Activated naive CD8-positive, alpha-beta T cell (primary cell): ENCODE data around the gene PIEZO2.
"Not testable (repeated sequence)": the region's sequence is repeated elsewhere in the genome, so short reads cannot be mapped to it uniquely, and the experiment has no call there.

Experiments
- H3K27ac Mint-ChIP-seq: one replicate; pipeline ENCODE4 v1.8.0; 2021; ENCODE audit warnings: mixed read lengths
- H3K27me3 Mint-ChIP-seq: one replicate; pipeline ENCODE4 v1.8.0; 2021; ENCODE audit warnings: mixed read lengths
- H3K36me3 Mint-ChIP-seq: one replicate; pipeline ENCODE4 v1.8.0; 2021; ENCODE audit warnings: mixed read lengths
- H3K4me1 Mint-ChIP-seq: one replicate; pipeline ENCODE4 v1.8.0; 2021; ENCODE audit warnings: low read depth, mixed read lengths
- H3K4me3 Mint-ChIP-seq: one replicate; pipeline ENCODE4 v1.8.0; 2021; ENCODE audit warnings: mild to moderate bottlenecking, mixed read lengths
- H3K9me3 Mint-ChIP-seq: one replicate; pipeline ENCODE4 v1.8.0; 2021; ENCODE audit warnings: low read depth, mixed read lengths

PIEZO2 gene

GRCh38 chr18:10856132-10856531, 293.2 kb downstream of the PIEZO2 start:
- no peaks in the 10 kb centered on the region for H3K9me3 Mint-ChIP-seq

DNA sequence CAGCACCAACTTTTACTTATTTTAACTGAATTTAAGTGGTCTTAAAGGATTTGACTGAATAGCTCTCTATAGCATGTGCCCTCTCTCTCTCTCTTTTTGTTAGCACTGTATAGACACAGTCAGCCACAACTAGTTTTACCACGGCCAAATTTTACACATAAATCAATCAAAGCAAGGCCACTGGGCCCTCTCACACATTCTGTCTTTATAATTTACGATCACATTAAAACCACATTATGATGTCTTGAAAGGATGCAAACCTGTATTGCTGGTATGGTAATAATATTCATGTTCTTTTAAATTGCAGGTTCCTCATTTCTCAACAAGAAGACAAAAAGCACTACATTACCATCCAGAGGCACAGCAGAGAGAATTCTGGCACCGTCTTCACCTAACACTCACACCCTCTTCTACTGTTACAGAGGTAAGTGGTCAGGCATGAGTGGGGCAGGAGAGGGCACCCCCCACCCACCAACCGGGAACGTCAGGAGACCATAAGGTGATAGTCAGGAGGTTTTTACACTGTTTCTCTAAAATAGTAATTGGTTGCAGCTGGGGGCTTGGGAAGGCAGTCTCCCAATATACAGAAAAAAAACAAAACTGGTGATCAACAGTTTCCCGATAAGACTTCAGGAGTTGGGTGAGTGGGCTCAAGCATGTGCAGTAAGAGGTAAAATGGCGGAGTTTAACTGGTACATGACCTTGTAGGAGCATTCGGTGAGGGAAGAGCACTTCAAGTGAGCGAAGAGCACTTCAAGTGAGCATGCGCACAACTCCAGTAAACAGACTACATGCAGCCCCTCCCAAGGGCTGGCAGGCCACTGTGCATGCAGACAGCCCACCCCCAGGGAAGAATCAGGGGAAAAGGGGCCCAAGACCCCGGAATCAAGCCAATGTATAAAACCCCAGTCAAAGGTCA, 296.7 kb downstream of the PIEZO2 start:
- H3K36me3 Mint-ChIP-seq, result no peaks in the 10 kb centered on the region
- no peak overlapping the region for H3K27ac Mint-ChIP-seq
- H3K9me3 Mint-ChIP-seq, result no peaks in the 10 kb centered on the region
- no peak overlapping the region for H3K4me3 Mint-ChIP-seq
- peaks cover 2% of the 10 kb centered on the region for H3K27me3 Mint-ChIP-seq
- H3K4me1 Mint-ChIP-seq, result no peaks in the 10 kb centered on the region

More at GRCh38 chr18:10856132-10856531, 293.2 kb downstream of the PIEZO2 start:
- H3K4me1 Mint-ChIP-seq, result no peaks in the 10 kb centered on the region
- H3K27ac Mint-ChIP-seq, result no peak overlapping the region
- H3K4me3 Mint-ChIP-seq, result no peak overlapping the region
- peaks cover 2% of the 10 kb centered on the region for H3K27me3 Mint-ChIP-seq
- H3K36me3 Mint-ChIP-seq, result no peaks in the 10 kb centered on the region

DNA sequence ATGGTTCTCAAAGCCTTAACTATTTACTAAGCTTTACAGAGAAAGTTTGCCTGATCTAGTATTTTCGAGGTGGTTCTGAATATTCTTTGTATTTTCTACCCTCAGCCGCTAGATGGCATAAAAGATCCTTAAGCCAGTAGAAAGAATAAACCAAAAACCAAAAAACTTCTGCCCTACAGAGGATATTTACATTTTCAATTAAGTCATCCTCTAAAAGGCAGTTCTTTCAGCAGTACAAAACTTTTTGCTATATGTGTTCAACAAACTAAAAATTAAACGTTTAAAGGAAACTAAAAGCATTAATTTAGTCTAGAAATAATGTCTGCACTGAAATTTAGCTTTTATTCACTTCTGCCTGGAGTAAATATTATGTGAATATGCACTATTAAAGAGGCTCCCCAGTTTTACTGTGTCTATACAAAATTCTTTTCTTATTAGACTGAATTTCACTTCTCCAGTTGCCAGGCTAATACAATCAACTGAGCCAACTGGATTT, 297.5 kb downstream of the PIEZO2 start:
- Mint-ChIP-seq H3K36me3 (no peaks in the 10 kb centered on the region), H3K27ac (no peak overlapping the region), H3K9me3 (no peaks in the 10 kb centered on the region), H3K4me3 (no peak overlapping the region), H3K4me1 (no peaks in the 10 kb centered on the region), H3K27me3 (peaks cover 2% of the 10 kb centered on the region)

DNA sequence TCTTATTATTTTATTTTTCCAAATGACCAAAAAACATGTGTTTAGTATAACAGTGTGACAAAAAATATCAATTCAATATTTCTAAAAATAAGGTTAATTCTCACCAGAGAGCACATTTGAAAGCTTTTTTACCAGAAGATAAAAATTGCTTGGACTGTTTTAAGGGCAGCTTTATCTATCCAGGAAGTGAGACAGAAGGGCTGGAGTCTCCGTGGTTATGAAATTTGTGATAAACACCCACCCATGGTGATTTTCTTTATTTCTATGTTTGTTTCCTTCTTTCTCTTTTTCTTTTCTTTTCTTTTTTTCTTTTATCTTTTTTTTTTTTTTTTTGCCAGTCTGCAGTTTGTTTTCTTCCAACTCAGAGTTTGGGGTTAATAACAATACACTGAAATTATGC, 298.5 kb downstream of the PIEZO2 start:
- Mint-ChIP-seq H3K27me3 (peaks cover 4% of the 10 kb centered on the region), H3K4me1 (no peaks in the 10 kb centered on the region), H3K27ac (no peak overlapping the region)

DNA sequence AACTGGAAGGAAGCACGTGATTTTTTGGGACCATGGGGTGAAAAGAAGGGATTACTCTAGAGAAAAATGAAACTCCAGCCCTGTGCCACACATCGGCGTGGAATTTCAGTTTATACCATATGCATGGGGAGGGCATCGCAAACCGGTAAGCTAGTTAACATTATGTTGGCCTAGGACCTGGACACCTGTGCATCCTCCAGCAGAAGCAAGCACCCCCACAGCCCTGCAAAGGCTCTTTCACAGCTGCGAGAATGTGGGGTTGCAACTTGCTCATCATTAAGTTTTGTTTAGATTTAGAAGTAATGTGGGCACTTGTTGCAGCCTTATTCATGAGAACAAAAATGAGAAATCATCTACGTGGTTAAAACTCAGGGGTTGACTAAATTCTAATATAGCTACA, 299.2 kb downstream of the PIEZO2 start:
- Mint-ChIP-seq H3K9me3 (peaks cover 3% of the 10 kb centered on the region), H3K27me3 (peaks cover 4% of the 10 kb centered on the region), H3K36me3 (no peaks in the 10 kb centered on the region), H3K27ac (no peak overlapping the region), H3K4me1 (no peaks in the 10 kb centered on the region), H3K4me3 (no peak overlapping the region)

More for the DNA sequence above, 298.5 kb downstream of the PIEZO2 start:
- no peaks in the 10 kb centered on the region for H3K36me3 Mint-ChIP-seq
- peaks cover 2% of the 10 kb centered on the region for H3K9me3 Mint-ChIP-seq
- H3K4me3 Mint-ChIP-seq, result no peak overlapping the region

DNA sequence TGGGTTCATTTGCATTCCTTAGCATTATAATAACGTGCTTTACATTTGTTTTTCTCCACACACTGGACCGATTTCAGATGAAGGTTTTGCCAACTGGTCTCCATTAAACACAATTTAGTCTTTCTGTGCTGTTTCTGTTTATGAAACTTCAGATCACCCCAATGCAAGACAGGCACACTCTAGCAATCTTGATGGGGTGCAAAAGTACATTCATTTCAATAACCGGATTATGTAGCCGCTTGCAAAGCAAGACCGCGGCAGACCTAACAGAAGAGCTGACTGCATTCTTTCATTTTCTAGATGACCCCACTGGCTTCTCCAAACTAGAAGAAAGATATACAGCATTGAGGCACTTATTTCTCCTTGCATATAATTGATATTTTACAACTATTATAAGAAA, 301.5 kb downstream of the PIEZO2 start:
- Mint-ChIP-seq H3K4me1 (no peaks in the 10 kb centered on the region), H3K9me3 (peaks cover 3% of the 10 kb centered on the region), H3K27ac (no peak overlapping the region), H3K4me3 (no peak overlapping the region), H3K27me3 (peaks cover 2% of the 10 kb centered on the region), H3K36me3 (no peaks in the 10 kb centered on the region)

DNA sequence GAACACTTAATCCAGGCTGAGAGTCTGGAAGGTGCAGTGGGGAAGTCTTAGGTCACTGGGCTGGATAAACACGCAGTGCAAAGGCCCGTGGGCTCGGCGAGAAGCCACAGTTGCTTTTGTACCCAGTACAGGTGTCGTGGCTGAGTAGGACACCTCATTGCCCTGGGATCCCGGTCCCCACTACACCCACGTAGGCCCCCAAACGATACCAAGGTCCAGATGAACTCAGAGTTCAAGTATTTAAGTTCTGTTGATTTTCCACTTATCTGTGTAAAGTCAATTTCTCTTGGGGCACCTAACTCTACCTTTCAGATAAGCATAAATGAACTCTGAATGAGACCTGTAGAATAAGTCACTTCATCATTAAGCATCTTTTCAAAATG, 302.0 kb downstream of the PIEZO2 start:
- Mint-ChIP-seq H3K27me3 (peaks cover 2% of the 10 kb centered on the region), H3K9me3 (peaks cover 3% of the 10 kb centered on the region), H3K27ac (no peak overlapping the region), H3K36me3 (no peaks in the 10 kb centered on the region), H3K4me3 (no peak overlapping the region), H3K4me1 (no peaks in the 10 kb centered on the region)

DNA sequence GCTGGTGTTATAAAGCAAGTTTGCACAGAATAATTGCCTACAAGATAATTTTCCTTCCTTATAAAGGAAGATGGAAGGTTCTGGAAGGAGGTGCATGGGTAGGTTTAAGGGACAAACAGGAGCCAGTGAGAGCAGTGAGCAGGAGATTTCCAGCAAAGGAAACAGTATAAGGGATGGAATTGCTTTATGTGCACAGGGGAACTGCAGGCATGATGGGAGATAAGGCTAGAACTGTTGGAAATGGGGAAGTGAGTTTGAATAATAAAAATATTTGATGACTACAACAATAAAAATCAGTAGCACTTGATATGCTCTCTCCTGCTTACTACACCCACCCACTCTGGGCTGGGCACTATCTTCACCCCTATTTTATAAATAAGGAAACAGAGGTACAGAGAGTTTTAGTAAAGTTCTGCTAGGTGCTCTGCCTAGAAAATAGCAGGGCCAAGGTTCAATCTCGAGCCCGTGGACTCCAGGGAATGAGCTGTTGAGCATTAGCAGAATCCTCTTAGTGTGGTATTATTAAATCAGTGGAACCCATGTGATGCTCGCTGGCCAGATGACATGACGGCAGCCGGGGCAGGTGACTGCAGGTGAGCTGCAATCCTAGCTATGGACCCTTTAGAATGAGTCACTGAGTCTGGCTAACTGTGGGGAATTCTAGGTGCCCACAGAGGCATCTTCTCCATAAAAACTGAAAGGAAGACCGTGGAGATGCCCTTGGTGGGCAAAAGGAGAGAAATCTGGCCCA, 302.5 kb downstream of the PIEZO2 start:
- Mint-ChIP-seq H3K4me1 (no peaks in the 10 kb centered on the region), H3K27me3 (peaks cover 2% of the 10 kb centered on the region), H3K4me3 (no peak overlapping the region), H3K36me3 (no peaks in the 10 kb centered on the region), H3K27ac (no peak overlapping the region), H3K9me3 (peaks cover 3% of the 10 kb centered on the region)

- H3K27me3 Mint-ChIP-seq, H3K4me3 Mint-ChIP-seq, H3K4me1 Mint-ChIP-seq, H3K27ac Mint-ChIP-seq, H3K36me3 Mint-ChIP-seq, H3K9me3 Mint-ChIP-seq: not testable (repeated sequence)
Measured at GRCh38 chr18:10846035-10846434, 303.3 kb downstream of the PIEZO2 start.

DNA sequence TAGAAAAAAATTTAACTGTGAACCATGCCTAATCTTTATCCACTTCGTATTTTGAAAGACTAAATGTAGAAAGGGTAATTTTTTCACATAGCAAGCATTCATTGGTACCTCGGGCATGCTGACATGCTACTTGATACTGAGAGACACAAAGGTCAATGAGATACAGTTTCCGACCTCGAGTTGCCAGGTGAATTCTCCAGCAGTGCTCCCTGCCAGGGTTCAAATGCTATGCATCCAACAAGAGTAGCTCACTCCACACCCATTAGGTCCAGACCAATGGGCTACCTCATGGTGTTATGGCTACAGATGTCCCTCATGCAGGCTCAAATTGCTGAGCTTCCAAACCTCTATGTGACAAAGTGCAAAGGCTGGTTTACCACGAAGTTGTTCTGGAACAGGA, 305.8 kb downstream of the PIEZO2 start:
- no peak overlapping the region for H3K4me3 Mint-ChIP-seq
- peaks cover 2% of the 10 kb centered on the region for H3K27me3 Mint-ChIP-seq
- H3K36me3 Mint-ChIP-seq, result no peaks in the 10 kb centered on the region
- H3K4me1 Mint-ChIP-seq, result no peaks in the 10 kb centered on the region
- no peak overlapping the region for H3K27ac Mint-ChIP-seq
- peaks cover 3% of the 10 kb centered on the region for H3K9me3 Mint-ChIP-seq

DNA sequence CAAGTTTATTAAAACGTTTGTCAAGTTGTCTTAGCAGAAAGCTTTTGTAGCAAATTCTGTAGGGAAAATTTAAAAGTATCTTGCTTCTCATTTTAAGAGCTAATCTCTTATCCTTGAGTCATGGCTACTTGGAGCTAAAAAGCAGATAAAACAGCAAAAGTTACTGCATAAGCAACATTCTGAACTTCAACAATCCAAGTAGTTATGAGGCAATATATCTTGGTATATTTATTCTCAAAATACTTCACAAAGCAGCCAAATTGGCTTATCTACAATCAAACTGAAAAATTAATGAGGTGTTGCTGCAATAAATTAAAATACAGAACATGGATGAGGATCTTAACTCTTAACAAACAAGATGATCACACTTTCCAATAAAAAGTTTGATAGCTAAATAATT, 306.5 kb downstream of the PIEZO2 start:
- Mint-ChIP-seq H3K27me3 (peaks cover 2% of the 10 kb centered on the region), H3K9me3 (peaks cover 3% of the 10 kb centered on the region), H3K36me3 (no peaks in the 10 kb centered on the region), H3K4me3 (no peak overlapping the region), H3K4me1 (no peaks in the 10 kb centered on the region), H3K27ac (no peak overlapping the region)

GRCh38 chr18:10842371-10842770, 307.0 kb downstream of the PIEZO2 start:
- peaks cover 3% of the 10 kb centered on the region for H3K9me3 Mint-ChIP-seq
- no peaks in the 10 kb centered on the region for H3K36me3 Mint-ChIP-seq
- H3K4me3 Mint-ChIP-seq, result no peak overlapping the region
- no peak overlapping the region for H3K27ac Mint-ChIP-seq
- no peaks in the 10 kb centered on the region for H3K4me1 Mint-ChIP-seq
- peaks cover 3% of the 10 kb centered on the region for H3K27me3 Mint-ChIP-seq

DNA sequence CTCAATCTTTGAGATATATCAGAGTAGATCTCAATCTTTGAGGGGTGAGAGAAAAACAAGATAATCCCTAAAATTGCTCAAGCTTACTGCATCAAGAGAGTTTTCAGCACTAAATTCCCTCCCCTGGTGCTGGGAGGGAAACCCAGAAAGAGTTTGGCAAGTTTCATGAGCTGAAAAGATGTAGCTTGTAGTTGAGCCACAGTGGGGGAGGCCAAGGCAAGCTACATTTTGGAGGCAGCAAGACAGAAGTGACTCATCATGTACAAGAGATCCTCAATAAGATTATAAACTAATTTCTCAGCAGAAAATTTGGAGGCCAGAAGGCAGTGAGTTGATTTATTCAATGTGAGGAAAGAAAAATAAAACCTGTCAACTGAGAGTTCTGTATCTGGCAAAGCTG, 308.2 kb downstream of the PIEZO2 start:
- H3K27me3 Mint-ChIP-seq, result peaks cover 7% of the 10 kb centered on the region
- no peaks in the 10 kb centered on the region for H3K36me3 Mint-ChIP-seq
- no peaks in the 10 kb centered on the region for H3K4me1 Mint-ChIP-seq
- H3K9me3 Mint-ChIP-seq, result peaks cover 3% of the 10 kb centered on the region
- H3K4me3 Mint-ChIP-seq, result no peak overlapping the region
- no peak overlapping the region for H3K27ac Mint-ChIP-seq

DNA sequence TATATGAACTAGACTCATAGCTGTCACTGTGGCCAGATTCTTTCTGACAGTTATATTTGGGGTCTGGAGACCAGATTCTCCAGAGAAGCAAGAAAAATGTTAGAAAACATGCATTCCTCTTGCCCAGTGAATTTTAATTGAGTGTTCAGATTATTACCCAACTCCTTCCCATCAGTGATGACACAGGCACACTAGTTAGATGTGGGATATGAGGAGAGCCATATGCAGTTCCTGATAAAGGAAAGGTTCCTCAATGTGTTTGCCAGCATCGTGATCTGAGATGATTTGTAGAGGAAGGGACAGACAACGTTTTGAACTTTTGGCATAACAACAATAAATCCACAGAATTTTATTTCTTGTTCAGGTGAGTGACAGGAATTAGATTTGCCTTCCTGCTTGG, 308.6 kb downstream of the PIEZO2 start:
- Mint-ChIP-seq H3K27me3 (peaks cover 5% of the 10 kb centered on the region), H3K4me3 (no peak overlapping the region), H3K36me3 (no peaks in the 10 kb centered on the region), H3K9me3 (no peaks in the 10 kb centered on the region), H3K4me1 (no peaks in the 10 kb centered on the region), H3K27ac (no peak overlapping the region)

GRCh38 chr18:10839421-10839820, 309.9 kb downstream of the PIEZO2 start:
- H3K4me3 Mint-ChIP-seq, result no peak overlapping the region
- no peaks in the 10 kb centered on the region for H3K36me3 Mint-ChIP-seq
- no peak overlapping the region for H3K27ac Mint-ChIP-seq
- H3K27me3 Mint-ChIP-seq, result peaks cover 5% of the 10 kb centered on the region
- H3K4me1 Mint-ChIP-seq, result no peaks in the 10 kb centered on the region
- H3K9me3 Mint-ChIP-seq, result no peaks in the 10 kb centered on the region
